Measurements from ENCODE around the gene SH3PXD2B. TPM values are rescaled to one million over a fixed set of nuclear protein-coding genes. Genes with fewer than 3 reads are reported as not detected.
"Not testable (repeated sequence)": the region's sequence is repeated elsewhere in the genome, so short reads cannot be mapped to it uniquely, and the experiment has no call there.

SH3PXD2B gene
- total RNA-seq, 2 experiments from 2014 or later, result 0.60 to 0.95 TPM

- DNase-seq (peak; percentile 12 to 81 (median 45)), ATAC-seq (ENCODE audit: poor library complexity) (peak; percentile 79)
- peaks cover 0 to 11% of the 10 kb centered on the region in 2 experiments for H3K9me3 ChIP-seq (ENCODE audit: control insufficient read depth in 1 of 2, insufficient read depth in 1 of 2, low read length in 2 of 2)
- TF ChIP-seq CTCF (IDR thresholded peaks at IDR 0.05), result peak; percentile 55
- Mint-ChIP-seq H3K27ac (no peak overlapping the region), H3K27me3 (peaks cover 6% of the 10 kb centered on the region), H3K36me3 (ENCODE audit: low read depth) (no peaks in the 10 kb centered on the region), H3K4me1 (ENCODE audit: low read depth) (no peaks in the 10 kb centered on the region), H3K9me3 (no peaks in the 10 kb centered on the region), H3K4me3 (no peak overlapping the region)
- no peaks in the 10 kb centered on the region for H3K36me3 ChIP-seq (ENCODE audit: insufficient read depth, low read length)
- H3K4me1 ChIP-seq (ENCODE audit: insufficient read depth, low read length), result no peaks in the 10 kb centered on the region
- CTCF ChIA-PET, result no interaction called here
- no peak overlapping the region for H3K27ac ChIP-seq (ENCODE audit: low read depth in 1 of 2, low read length in 2 of 2)
- H3K27me3 ChIP-seq (ENCODE audit: control insufficient read depth in 1 of 2, insufficient read depth in 2 of 2, low read length in 2 of 2), result no peaks in the 10 kb centered on the region
- POLR2A ChIA-PET, result no interaction called here
- intact Hi-C loops (cut with DNase I, micrococcal nuclease), result loop anchor here (1.0 to 5.0 kb wide), 2 partner anchors 218 to 453 kb away; no protein-coding TSS in a partner anchor
- no peak overlapping the region for H3K4me3 ChIP-seq (ENCODE audit: low read length)
These were observed 24.9 kb upstream of the SH3PXD2B start for GRCh38 chr5:172479034-172479783.

- H3K9me3 Mint-ChIP-seq; H3K4me3 ChIP-seq (ENCODE audit: low read length); CTCF ChIA-PET; H3K27me3 ChIP-seq (ENCODE audit: control insufficient read depth in 1 of 2, insufficient read depth in 2 of 2, low read length in 2 of 2); H3K27me3 Mint-ChIP-seq; H3K4me3 Mint-ChIP-seq; ATAC-seq (ENCODE audit: poor library complexity); H3K4me1 Mint-ChIP-seq (ENCODE audit: low read depth); H3K27ac ChIP-seq (ENCODE audit: low read depth in 1 of 2, low read length in 2 of 2); H3K9me3 ChIP-seq (ENCODE audit: control insufficient read depth in 1 of 2, insufficient read depth in 1 of 2, low read length in 2 of 2); POLR2A ChIA-PET; H3K36me3 Mint-ChIP-seq (ENCODE audit: low read depth); H3K27ac Mint-ChIP-seq; DNase-seq; H3K36me3 ChIP-seq (ENCODE audit: insufficient read depth, low read length); H3K4me1 ChIP-seq (ENCODE audit: insufficient read depth, low read length): not testable (repeated sequence)
- intact Hi-C loops (cut with DNase I, micrococcal nuclease), result loop anchor here (1.0 to 5.0 kb wide), 2 partner anchors 219 to 454 kb away; no protein-coding TSS in a partner anchor
These were observed 24.3 kb upstream of the SH3PXD2B start for GRCh38 chr5:172478695-172479033.

GRCh38 chr5:172478256-172478655 is 23.9 kb upstream of the SH3PXD2B start:
- Mint-ChIP-seq H3K9me3 (no peaks in the 10 kb centered on the region), H3K27ac (no peak overlapping the region), H3K4me1 (ENCODE audit: low read depth) (no peaks in the 10 kb centered on the region), H3K4me3 (no peak overlapping the region), H3K36me3 (ENCODE audit: low read depth) (no peaks in the 10 kb centered on the region), H3K27me3 (peaks cover 7% of the 10 kb centered on the region)
- CTCF ChIA-PET, result no interaction called here
- TF ChIP-seq CTCF (IDR thresholded peaks at IDR 0.05), result no peak
- Histone ChIP-seq H3K27ac (ENCODE audit: low read depth in 1 of 2, low read length in 2 of 2) (no peak overlapping the region), H3K9me3 (ENCODE audit: control insufficient read depth in 1 of 2, insufficient read depth in 1 of 2, low read length in 2 of 2) (peaks cover 0 to 2% of the 10 kb centered on the region in 2 experiments), H3K4me1 (ENCODE audit: insufficient read depth, low read length) (no peaks in the 10 kb centered on the region), H3K36me3 (ENCODE audit: insufficient read depth, low read length) (no peaks in the 10 kb centered on the region), H3K4me3 (ENCODE audit: low read length) (no peak overlapping the region), H3K27me3 (ENCODE audit: control insufficient read depth in 1 of 2, insufficient read depth in 2 of 2, low read length in 2 of 2) (no peaks in the 10 kb centered on the region)
- no peak for DNase-seq
- no peak for ATAC-seq (ENCODE audit: poor library complexity)
- POLR2A ChIA-PET, result no interaction called here
- intact Hi-C loops (cut with DNase I, micrococcal nuclease), result loop anchor here in 1 of 2 experiments (5.0 kb wide), 1 partner anchor 454 kb away; no protein-coding TSS in a partner anchor

GRCh38 chr5:172477466-172477865 is 23.1 kb upstream of the SH3PXD2B start:
- H3K4me1 ChIP-seq (ENCODE audit: insufficient read depth, low read length), result no peaks in the 10 kb centered on the region
- H3K27me3 Mint-ChIP-seq, result peaks cover 8% of the 10 kb centered on the region
- no peak for ATAC-seq (ENCODE audit: poor library complexity)
- intact Hi-C loops (cut with DNase I, micrococcal nuclease), result loop anchor here in 1 of 2 experiments (5.0 kb wide), 1 partner anchor 455 kb away; no protein-coding TSS in a partner anchor
- DNase-seq, result no peak
- H3K9me3 Mint-ChIP-seq, result no peaks in the 10 kb centered on the region
- H3K4me1 Mint-ChIP-seq (ENCODE audit: low read depth), result no peaks in the 10 kb centered on the region
- no peaks in the 10 kb centered on the region for H3K36me3 Mint-ChIP-seq (ENCODE audit: low read depth)
- no peak overlapping the region for H3K4me3 ChIP-seq (ENCODE audit: low read length)
- no peaks in the 10 kb centered on the region for H3K9me3 ChIP-seq (ENCODE audit: control insufficient read depth in 1 of 2, insufficient read depth in 1 of 2, low read length in 2 of 2)
- no peaks in the 10 kb centered on the region for H3K36me3 ChIP-seq (ENCODE audit: insufficient read depth, low read length)
- H3K27ac ChIP-seq (ENCODE audit: low read depth in 1 of 2, low read length in 2 of 2), result no peak overlapping the region
- H3K4me3 Mint-ChIP-seq, result no peak overlapping the region
- H3K27me3 ChIP-seq (ENCODE audit: control insufficient read depth in 1 of 2, insufficient read depth in 2 of 2, low read length in 2 of 2), result no peaks in the 10 kb centered on the region
- ChIA-PET CTCF (no interaction called here), POLR2A (no interaction called here)
- no peak overlapping the region for H3K27ac Mint-ChIP-seq
- TF ChIP-seq CTCF (IDR thresholded peaks at IDR 0.05), result no peak

Measured in CD4-positive, alpha-beta T cell (primary cell).